ENCODE measurements around the gene ZNF397. TPM values are rescaled to one million over a fixed set of nuclear protein-coding genes. Genes with fewer than 3 reads are reported as not detected.

The ZNF397 gene
- polyA plus RNA-seq, 1 donor from 2014 or later, result 58.7 TPM

DNA sequence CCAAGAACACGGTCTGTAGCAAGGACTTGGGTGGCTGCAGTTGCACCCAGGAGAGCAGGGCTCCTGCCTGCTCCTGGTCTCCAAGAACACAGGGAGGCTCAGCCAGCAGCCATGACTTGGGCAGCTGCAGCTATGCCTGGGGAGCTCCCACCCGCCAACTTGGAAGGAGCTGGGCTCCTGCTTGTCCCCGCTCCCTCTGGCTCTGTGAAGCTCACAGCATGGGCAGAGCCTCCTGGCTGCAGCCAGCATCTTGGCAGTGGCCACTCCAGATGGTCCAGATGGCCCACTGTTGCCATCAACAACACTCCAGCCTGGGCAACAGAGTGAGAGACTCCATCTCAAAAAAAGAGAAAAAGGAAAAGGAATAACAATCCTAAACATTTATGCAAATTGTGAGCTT, 44.0 kb downstream of the ZNF397 start:
- H3K79me2 ChIP-seq (replicated peaks; ENCODE audit: insufficient read depth, low read length), result peaks cover 10% of the 10 kb centered on the region

DNA sequence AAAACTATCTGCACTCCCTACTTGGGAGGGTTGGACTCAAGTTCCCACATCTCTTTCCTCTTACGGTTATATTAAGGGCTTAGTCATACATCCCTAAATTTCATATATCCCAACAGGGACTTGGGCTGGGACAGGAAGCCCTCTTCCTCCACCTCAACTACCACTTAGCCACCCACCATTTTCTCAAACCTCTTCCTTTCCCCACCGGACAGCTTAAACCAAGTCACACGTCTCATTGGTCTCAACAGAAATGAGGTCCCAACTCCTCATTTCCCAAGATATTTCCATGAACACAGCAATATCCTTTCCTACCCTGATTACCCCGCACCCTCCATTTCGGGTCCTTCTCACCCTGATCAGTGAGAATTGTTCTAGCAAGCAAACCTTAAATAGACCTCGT, 48.5 kb downstream of the ZNF397 start:
- Histone ChIP-seq H3F3A (ENCODE audit: insufficient read depth, low read length, poor library complexity, severe bottlenecking) (no peaks in the 10 kb centered on the region), H3K4me3 (ENCODE audit: low read length) (peak overlapping the region; percentile 76), H3K4me2 (ENCODE audit: low read length) (peak overlapping the region; percentile 60), H3K9me3 (ENCODE audit: low read length) (peaks cover 4% of the 10 kb centered on the region), H4K20me1 (ENCODE audit: insufficient read depth) (no peaks in the 10 kb centered on the region), H3K79me2 (replicated peaks; ENCODE audit: insufficient read depth, low read length) (peaks cover 35% of the 10 kb centered on the region), H3K36me3 (ENCODE audit: insufficient read depth, low read length) (no peaks in the 10 kb centered on the region), H3K9ac (ENCODE audit: low read length) (peak overlapping the region; percentile 91), H3K9me2 (ENCODE audit: insufficient read depth, low read length) (no peaks in the 10 kb centered on the region), H3K27ac (ENCODE audit: low read length) (peak overlapping the region; percentile 88), H3K27me3 (ENCODE audit: insufficient read depth, low read depth, low read length) (no peaks in the 10 kb centered on the region), H2AFZ (ENCODE audit: low read depth, low read length) (peak overlapping the region; percentile 79)
- no peak for TF ChIP-seq MXI1 (conservative IDR thresholded peaks at IDR 0.05; ENCODE audit: poor library complexity, severe bottlenecking)
- TF ChIP-seq, protein P1, sequence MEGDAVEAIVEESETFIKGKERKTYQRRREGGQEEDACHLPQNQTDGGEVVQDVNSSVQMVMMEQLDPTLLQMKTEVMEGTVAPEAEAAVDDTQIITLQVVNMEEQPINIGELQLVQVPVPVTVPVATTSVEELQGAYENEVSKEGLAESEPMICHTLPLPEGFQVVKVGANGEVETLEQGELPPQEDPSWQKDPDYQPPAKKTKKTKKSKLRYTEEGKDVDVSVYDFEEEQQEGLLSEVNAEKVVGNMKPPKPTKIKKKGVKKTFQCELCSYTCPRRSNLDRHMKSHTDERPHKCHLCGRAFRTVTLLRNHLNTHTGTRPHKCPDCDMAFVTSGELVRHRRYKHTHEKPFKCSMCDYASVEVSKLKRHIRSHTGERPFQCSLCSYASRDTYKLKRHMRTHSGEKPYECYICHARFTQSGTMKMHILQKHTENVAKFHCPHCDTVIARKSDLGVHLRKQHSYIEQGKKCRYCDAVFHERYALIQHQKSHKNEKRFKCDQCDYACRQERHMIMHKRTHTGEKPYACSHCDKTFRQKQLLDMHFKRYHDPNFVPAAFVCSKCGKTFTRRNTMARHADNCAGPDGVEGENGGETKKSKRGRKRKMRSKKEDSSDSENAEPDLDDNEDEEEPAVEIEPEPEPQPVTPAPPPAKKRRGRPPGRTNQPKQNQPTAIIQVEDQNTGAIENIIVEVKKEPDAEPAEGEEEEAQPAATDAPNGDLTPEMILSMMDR (IDR thresholded peaks at IDR 0.05; ENCODE audit: poor library complexity, severe bottlenecking), result no peak
- TF ChIP-seq RAD21 (conservative IDR thresholded peaks at IDR 0.05), result no peak
- no peak for TF ChIP-seq POLR2AphosphoS5 (IDR thresholded peaks at IDR 0.05)
- TF ChIP-seq EZH2 (IDR thresholded peaks at IDR 0.05; ENCODE audit: borderline replicate concordance, insufficient read depth, low read length, poor library complexity, severe bottlenecking), result no peak
- TF ChIP-seq SMC3 (conservative IDR thresholded peaks at IDR 0.05; ENCODE audit: poor library complexity), result no peak
- no peak for TF ChIP-seq TAF1 (IDR thresholded peaks at IDR 0.05; ENCODE audit: low read depth)
- TF ChIP-seq, protein P2, sequence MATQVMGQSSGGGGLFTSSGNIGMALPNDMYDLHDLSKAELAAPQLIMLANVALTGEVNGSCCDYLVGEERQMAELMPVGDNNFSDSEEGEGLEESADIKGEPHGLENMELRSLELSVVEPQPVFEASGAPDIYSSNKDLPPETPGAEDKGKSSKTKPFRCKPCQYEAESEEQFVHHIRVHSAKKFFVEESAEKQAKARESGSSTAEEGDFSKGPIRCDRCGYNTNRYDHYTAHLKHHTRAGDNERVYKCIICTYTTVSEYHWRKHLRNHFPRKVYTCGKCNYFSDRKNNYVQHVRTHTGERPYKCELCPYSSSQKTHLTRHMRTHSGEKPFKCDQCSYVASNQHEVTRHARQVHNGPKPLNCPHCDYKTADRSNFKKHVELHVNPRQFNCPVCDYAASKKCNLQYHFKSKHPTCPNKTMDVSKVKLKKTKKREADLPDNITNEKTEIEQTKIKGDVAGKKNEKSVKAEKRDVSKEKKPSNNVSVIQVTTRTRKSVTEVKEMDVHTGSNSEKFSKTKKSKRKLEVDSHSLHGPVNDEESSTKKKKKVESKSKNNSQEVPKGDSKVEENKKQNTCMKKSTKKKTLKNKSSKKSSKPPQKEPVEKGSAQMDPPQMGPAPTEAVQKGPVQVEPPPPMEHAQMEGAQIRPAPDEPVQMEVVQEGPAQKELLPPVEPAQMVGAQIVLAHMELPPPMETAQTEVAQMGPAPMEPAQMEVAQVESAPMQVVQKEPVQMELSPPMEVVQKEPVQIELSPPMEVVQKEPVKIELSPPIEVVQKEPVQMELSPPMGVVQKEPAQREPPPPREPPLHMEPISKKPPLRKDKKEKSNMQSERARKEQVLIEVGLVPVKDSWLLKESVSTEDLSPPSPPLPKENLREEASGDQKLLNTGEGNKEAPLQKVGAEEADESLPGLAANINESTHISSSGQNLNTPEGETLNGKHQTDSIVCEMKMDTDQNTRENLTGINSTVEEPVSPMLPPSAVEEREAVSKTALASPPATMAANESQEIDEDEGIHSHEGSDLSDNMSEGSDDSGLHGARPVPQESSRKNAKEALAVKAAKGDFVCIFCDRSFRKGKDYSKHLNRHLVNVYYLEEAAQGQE (IDR thresholded peaks at IDR 0.05; ENCODE audit: borderline replicate concordance), result no peak
- no peak for TF ChIP-seq EP300 (conservative IDR thresholded peaks at IDR 0.05; ENCODE audit: poor library complexity, severe bottlenecking)

More for the DNA sequence above, 44.0 kb downstream of the ZNF397 start:
- Histone ChIP-seq H3K9me2 (ENCODE audit: insufficient read depth, low read length) (no peaks in the 10 kb centered on the region), H3K27me3 (ENCODE audit: insufficient read depth, low read depth, low read length) (no peaks in the 10 kb centered on the region), H3K9ac (ENCODE audit: low read length) (no peak overlapping the region), H3K4me3 (ENCODE audit: low read length) (no peak overlapping the region), H3F3A (ENCODE audit: insufficient read depth, low read length, poor library complexity, severe bottlenecking) (no peaks in the 10 kb centered on the region), H3K9me3 (ENCODE audit: low read length) (peaks cover 4% of the 10 kb centered on the region), H3K4me2 (ENCODE audit: low read length) (no peak overlapping the region), H3K36me3 (ENCODE audit: insufficient read depth, low read length) (peaks cover 8% of the 10 kb centered on the region), H4K20me1 (ENCODE audit: insufficient read depth) (no peaks in the 10 kb centered on the region), H2AFZ (ENCODE audit: low read depth, low read length) (no peak overlapping the region), H3K27ac (ENCODE audit: low read length) (no peak overlapping the region)
- no peak for TF ChIP-seq MXI1 (conservative IDR thresholded peaks at IDR 0.05; ENCODE audit: poor library complexity, severe bottlenecking)
- TF ChIP-seq EP300 (conservative IDR thresholded peaks at IDR 0.05; ENCODE audit: poor library complexity, severe bottlenecking), result no peak
- TF ChIP-seq, protein P2 (IDR thresholded peaks at IDR 0.05; ENCODE audit: borderline replicate concordance), result no peak
- no peak for TF ChIP-seq TAF1 (IDR thresholded peaks at IDR 0.05; ENCODE audit: low read depth)
- TF ChIP-seq, protein P1 (IDR thresholded peaks at IDR 0.05; ENCODE audit: poor library complexity, severe bottlenecking), result no peak

Data from neural cell (in vitro differentiated cells).